KMS-11 (cell line): ENCODE measurements around the gene LHFPL2.

Experiments used
- H2AFZ ChIP-seq: fragments of 200-600 bp; sonication (generic); 2 replicates; pipeline ENCODE4 v1.6.1; 2016; ENCODE audit warnings: antibody characterized with exemption, mixed run types, low read depth
- H3K27ac ChIP-seq: fragments of 200-600 bp; sonication (generic); 2 replicates; pipeline ENCODE4 v1.6.1; 2016; ENCODE audit warnings: mild to moderate bottlenecking, mixed run types
- H3K27me3 ChIP-seq: fragments of 200-600 bp; sonication (generic); 2 replicates; pipeline ENCODE4 v1.6.1; 2017; ENCODE audit warnings: mild to moderate bottlenecking, low read depth, mixed run types, moderate library complexity; ENCODE audit not compliant: insufficient read depth
- H3K36me3 ChIP-seq: fragments of 200-600 bp; sonication (generic); 2 replicates; pipeline ENCODE4 v1.6.1; 2017; ENCODE audit warnings: mild to moderate bottlenecking, mixed run types; ENCODE audit not compliant: insufficient read depth
- H3K4me1 ChIP-seq: fragments of 200-600 bp; sonication (generic); 2 replicates; pipeline ENCODE4 v1.6.1; 2016; ENCODE audit warnings: mild to moderate bottlenecking, low read depth, mixed run types; ENCODE audit not compliant: poor library complexity, severe bottlenecking
- H3K4me2 ChIP-seq: fragments of 200-600 bp; sonication (generic); 2 replicates; pipeline ENCODE4 v1.7.0; 2016; ENCODE audit warnings: mild to moderate bottlenecking, mixed run types
- H3K4me3 ChIP-seq: fragments of 200-600 bp; sonication (generic); IDR thresholded peaks from 2 replicates; pipeline ENCODE4 v1.6.1; 2017; ENCODE audit warnings: low read depth, low read length, mixed read lengths; ENCODE audit not compliant: insufficient read depth
- H3K79me2 ChIP-seq: fragments of 200-600 bp; sonication (generic); 2 replicates; pipeline ENCODE4 v1.6.1; 2016; ENCODE audit warnings: low read depth, mixed run types; ENCODE audit not compliant: insufficient read depth
- H3K9ac ChIP-seq: fragments of 200-600 bp; sonication (generic); 2 replicates; pipeline ENCODE4 v1.6.1; 2016; ENCODE audit warnings: mild to moderate bottlenecking, mixed run types
- H4K20me1 ChIP-seq: fragments of 200-600 bp; sonication (generic); 2 replicates; pipeline ENCODE4 v1.6.1; 2016; ENCODE audit warnings: mild to moderate bottlenecking, mixed run types; ENCODE audit not compliant: insufficient read depth
- TF ChIP-seq, protein P1 (sequence below): fragments of 200-600 bp; sonication (generic); conservative IDR thresholded peaks from 2 replicates; pipeline ENCODE4 v1.6.1; 2017; ENCODE audit warnings: low read depth, mild to moderate bottlenecking, antibody characterized with exemption, low read length, moderate library complexity, mixed read lengths

The LHFPL2 gene

DNA sequence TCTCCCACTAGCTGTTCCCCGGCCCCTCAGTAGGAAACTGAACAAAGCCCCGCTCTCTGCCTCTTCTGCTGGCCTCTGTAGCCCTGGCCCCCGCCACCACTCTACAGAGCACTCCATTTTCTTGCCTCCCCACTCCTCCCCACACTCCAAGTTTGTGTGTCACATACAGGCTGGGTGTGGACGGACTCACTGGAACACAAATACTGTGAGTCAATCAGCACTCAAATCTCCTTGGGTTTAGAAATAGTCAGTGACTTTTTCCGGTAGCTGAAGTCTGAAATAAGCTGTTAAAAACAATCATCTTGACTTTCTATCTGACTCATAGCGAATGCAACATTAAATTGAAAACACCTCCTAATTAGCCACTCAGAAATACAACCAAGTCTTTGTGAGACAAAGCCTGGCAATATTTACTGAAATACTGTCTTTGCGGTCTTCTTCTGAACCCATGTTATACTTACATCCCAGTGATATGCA is 122.5 kb downstream of the LHFPL2 start:
- no peak overlapping the region for H2AFZ ChIP-seq
- H3K4me1 ChIP-seq: no peaks in the 10 kb centered on the region
- H3K27ac ChIP-seq: no peak overlapping the region
- no peak overlapping the region for H3K9ac ChIP-seq
- no peak overlapping the region for H3K4me3 ChIP-seq
- no peaks in the 10 kb centered on the region for H3K36me3 ChIP-seq
- no peak overlapping the region for H3K4me2 ChIP-seq
- H4K20me1 ChIP-seq: no peaks in the 10 kb centered on the region
- H3K27me3 ChIP-seq: no peaks in the 10 kb centered on the region
- TF ChIP-seq, protein P1, sequence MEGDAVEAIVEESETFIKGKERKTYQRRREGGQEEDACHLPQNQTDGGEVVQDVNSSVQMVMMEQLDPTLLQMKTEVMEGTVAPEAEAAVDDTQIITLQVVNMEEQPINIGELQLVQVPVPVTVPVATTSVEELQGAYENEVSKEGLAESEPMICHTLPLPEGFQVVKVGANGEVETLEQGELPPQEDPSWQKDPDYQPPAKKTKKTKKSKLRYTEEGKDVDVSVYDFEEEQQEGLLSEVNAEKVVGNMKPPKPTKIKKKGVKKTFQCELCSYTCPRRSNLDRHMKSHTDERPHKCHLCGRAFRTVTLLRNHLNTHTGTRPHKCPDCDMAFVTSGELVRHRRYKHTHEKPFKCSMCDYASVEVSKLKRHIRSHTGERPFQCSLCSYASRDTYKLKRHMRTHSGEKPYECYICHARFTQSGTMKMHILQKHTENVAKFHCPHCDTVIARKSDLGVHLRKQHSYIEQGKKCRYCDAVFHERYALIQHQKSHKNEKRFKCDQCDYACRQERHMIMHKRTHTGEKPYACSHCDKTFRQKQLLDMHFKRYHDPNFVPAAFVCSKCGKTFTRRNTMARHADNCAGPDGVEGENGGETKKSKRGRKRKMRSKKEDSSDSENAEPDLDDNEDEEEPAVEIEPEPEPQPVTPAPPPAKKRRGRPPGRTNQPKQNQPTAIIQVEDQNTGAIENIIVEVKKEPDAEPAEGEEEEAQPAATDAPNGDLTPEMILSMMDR: no peak
- no peaks in the 10 kb centered on the region for H3K79me2 ChIP-seq

DNA sequence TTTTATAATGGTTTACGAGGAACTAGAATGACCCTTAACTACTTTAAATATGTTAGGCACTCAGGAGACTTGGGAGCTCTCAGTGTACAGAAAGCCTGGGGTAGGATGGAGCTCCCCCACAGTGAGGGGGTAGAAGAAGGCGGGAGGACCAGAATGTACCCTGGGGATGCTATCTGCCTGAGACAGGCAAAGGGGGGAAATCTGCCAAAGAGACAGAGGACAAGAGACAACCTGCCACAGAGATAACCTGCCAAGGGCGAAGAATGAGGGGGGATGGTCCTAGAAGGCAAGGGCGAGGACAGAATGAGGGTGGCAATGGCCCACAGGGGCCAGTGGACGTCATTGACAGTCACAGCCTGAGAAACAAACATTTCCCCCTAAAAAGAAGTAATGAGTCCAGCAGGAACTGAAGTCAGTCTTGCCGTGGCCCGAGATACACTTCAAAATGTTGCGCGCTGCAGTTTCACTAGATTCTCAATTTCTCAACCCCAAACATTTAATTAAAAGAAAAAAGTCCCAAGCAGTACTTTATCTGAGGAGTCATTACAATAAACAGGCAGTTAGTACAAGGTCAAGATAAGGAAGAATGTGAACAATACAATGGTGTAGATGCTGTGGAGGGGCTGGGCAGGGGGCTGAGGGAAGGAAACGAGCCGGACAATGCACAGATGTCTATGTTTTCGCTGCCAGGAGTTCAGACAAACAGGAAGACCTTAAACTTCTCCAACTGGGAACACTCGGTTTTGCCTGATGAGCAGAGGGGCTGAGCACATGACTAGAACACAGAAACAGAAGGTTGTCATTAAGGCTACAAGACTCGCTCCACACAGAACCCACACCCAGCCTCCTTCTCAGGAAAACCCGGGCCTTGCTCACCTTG is 125.0 kb downstream of the LHFPL2 start:
- no peak overlapping the region for H3K9ac ChIP-seq
- no peaks in the 10 kb centered on the region for H3K36me3 ChIP-seq
- H3K4me3 ChIP-seq: no peak overlapping the region
- no peak overlapping the region for H3K4me2 ChIP-seq
- no peaks in the 10 kb centered on the region for H3K4me1 ChIP-seq
- TF ChIP-seq, protein P1: no peak
- no peaks in the 10 kb centered on the region for H4K20me1 ChIP-seq
- no peaks in the 10 kb centered on the region for H3K79me2 ChIP-seq
- no peak overlapping the region for H2AFZ ChIP-seq
- no peak overlapping the region for H3K27ac ChIP-seq
- H3K27me3 ChIP-seq: no peaks in the 10 kb centered on the region

DNA sequence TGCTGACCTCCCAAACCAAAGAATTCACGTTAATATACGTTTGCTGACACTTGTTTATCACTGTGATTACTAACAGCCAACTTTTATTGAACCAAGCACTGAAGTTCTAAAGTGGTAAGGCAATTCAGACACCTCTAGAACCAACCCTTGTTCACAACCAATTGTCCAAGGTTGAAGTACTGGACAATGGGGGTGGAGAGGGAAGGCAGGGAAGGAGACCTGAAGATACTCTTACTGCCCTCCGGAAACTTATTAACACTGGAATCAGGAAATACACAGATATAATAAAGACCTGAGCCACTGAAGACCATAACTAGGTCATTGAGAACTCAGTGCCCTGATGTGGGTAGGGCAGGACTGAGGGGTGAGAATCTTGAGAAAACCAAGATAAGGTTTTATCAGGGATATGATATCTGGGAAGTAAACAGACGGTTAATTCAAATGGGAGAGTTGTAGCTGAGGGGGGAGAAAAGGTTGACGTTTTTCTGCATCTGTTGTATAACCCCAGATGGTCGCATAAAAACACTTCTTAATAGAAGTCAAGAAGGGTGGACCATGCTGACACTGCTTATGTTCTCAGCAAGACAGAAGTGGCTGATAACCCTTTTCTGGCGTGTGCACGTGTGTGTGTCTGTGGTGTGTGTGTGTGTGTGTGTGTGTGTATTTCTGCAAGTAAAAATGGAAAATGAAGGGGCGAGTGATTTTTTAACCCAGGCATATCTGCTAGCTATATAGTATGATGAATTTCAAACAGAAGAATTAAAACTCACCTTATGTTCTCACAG is 125.9 kb downstream of the LHFPL2 start:
- H3K4me1 ChIP-seq: no peaks in the 10 kb centered on the region
- H2AFZ ChIP-seq: no peak overlapping the region
- TF ChIP-seq, protein P1: no peak
- no peak overlapping the region for H3K4me2 ChIP-seq
- H3K36me3 ChIP-seq: no peaks in the 10 kb centered on the region
- H3K79me2 ChIP-seq: no peaks in the 10 kb centered on the region
- no peak overlapping the region for H3K27ac ChIP-seq
- no peak overlapping the region for H3K4me3 ChIP-seq
- no peaks in the 10 kb centered on the region for H4K20me1 ChIP-seq
- no peak overlapping the region for H3K9ac ChIP-seq
- H3K27me3 ChIP-seq: no peaks in the 10 kb centered on the region

DNA sequence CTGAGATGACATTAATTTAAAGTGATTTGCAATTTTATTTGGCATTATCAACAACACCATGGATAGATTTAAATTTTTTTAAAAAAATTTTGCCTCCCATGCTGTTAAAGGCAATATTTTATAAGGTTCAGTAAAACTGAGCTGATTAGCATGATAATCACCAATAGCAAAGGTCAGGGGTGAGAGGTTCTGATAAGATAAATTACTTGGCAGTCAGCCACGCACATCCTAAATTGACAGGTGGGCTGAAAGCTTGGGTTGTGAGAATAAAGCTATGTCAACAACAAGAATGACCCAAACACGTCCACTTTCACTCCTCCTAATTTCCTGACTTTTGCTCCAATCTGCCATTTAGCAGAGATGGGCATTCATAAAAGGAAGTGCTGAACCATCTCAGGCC is 127.1 kb downstream of the LHFPL2 start:
- Histone ChIP-seq H3K27me3 (no peaks in the 10 kb centered on the region), H3K36me3 (no peaks in the 10 kb centered on the region), H4K20me1 (no peaks in the 10 kb centered on the region), H3K27ac (no peak overlapping the region), H2AFZ (no peak overlapping the region), H3K79me2 (no peaks in the 10 kb centered on the region), H3K9ac (no peak overlapping the region), H3K4me3 (no peak overlapping the region), H3K4me1 (no peaks in the 10 kb centered on the region), H3K4me2 (no peak overlapping the region)
- TF ChIP-seq, protein P1: no peak
